NCI-H524 treated with DMSO at 0.1 percent for 48 hours (cell line): Measurements from ENCODE around the gene APOM.

ENCODE experiments used
- DNase-seq: peaks from one replicate; lab custom pipeline; 2025; lab: John Stamatoyannopoulos, UW

APOM gene

DNA sequence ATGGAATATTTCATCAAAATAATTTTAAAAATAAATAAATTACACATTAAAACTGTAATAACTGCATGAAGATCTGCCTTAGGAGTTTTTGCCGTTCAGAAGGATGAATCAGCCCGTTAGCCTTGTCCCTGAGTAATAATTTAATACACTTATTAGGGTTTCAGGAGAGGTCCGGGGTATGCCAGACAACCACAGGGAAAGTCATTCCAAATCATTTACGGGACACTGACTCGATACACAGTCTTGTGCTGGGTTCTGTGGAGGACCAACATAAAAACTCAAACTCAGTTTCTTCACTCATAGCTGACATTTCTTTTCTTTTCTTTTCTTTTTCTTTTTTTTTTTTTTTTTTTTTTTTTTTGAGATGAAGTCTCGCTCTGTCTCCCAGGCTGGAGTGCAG is 50.2 kb downstream of the APOM start:
- no peak for DNase-seq

DNA sequence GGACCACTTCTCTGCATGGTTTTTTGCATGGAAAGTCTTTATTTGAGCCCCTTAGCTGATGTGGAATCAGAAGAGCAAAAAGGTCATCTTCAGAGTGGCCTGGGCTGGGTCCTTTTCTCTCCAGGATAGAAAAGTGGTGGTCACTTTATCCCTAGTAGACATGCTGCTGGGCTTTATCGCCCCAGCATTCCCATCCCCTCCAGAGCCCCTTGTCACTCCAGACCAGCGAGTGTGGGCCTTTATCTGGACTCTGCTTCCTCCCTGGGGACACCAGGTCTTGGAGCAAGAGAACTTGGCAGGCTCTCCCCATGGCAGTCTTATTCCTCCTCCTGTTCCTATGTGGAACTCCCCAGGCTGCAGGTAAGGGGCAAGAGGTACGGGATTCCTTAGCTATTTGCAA is 50.9 kb downstream of the APOM start, which contains the start of gene LY6G6F:
Gene LY6G6F, plus strand, starts transcription at position 268 of the 400 bp plus-strand sequence. Its CDS starts 41 bp downstream, at position 309.
- DNase-seq, result no peak

DNA sequence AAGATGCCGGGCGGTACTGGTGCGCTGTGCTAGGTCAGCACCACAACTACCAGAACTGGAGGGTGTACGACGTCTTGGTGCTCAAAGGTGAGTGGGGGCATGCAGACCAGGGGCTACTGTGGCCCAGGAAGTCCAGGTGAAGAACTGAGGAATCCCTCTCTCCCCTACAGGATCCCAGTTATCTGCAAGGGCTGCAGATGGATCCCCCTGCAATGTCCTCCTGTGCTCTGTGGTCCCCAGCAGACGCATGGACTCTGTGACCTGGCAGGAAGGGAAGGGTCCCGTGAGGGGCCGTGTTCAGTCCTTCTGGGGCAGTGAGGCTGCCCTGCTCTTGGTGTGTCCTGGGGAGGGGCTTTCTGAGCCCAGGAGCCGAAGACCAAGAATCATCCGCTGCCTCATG is 52.0 kb downstream of the APOM start:
- no peak for DNase-seq
